ENCODE measurements around the gene TSC2. TPM values are rescaled to one million over a fixed set of nuclear protein-coding genes. Genes with fewer than 3 reads are reported as not detected.

TSC2 gene
- total and polyA plus RNA-seq, 2 donors (not counting 1 experiment from before 2014, with no cell fraction given): 24.5 to 46.6 TPM

DNA sequence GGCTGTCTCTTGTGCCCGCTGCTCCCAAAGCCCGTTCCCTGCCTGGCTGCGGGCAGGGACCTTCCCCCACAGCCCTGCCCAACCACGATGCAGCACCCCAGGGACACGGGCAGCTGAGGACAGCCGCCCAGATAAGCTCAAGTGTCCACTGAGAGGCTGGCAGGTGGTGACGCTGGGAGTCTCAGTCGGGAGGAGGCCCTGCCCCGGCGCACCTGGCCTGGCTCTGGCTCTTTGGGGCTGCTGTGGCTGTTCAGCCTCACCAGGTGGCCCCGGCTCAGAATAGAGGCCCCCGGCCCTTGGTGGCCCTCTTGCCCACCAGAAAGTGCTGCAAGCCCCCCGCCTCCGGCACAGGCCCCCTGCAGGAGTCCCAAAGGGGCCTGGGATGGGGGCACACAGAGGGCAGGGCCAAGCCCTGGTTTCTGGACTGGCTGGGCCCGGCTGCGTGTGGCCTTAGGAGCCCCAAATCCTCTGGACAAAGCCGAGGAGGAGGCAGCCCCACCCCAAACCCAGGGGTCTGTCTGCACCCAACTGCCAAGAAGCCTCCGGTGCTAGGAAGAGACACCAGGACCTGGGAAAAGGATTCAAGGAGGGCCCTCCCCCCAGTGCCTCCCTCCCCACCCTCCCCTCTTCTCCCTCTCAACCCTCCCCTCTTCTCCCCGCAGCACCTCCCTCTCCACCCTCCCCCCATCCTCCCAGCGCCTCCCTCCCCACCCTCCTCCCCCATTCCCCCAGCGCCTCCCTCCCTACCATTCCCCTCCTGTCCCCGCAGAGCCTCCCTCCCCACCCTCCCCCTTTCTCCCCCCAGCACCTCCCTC is 5.4 kb upstream of the TSC2 start:
- no peaks in the 10 kb centered on the region for H3K79me2 ChIP-seq (ENCODE audit: control insufficient read depth, insufficient read depth, low read length)
- no peak overlapping the region for H3K27ac ChIP-seq (ENCODE audit: insufficient read depth, low read length)
- H3K9ac ChIP-seq (ENCODE audit: insufficient read depth, low read length): no peak overlapping the region
- peaks cover 11% of the 10 kb centered on the region for H3K36me3 ChIP-seq (ENCODE audit: control insufficient read depth, insufficient read depth, low read length)
- no peaks in the 10 kb centered on the region for H4K20me1 ChIP-seq (ENCODE audit: control insufficient read depth, extremely low read depth, insufficient read depth, low read length)
- no peak for TF ChIP-seq EZH2 (IDR thresholded peaks at IDR 0.05; ENCODE audit: low read length, missing control alignments)
- TF ChIP-seq, protein P1, sequence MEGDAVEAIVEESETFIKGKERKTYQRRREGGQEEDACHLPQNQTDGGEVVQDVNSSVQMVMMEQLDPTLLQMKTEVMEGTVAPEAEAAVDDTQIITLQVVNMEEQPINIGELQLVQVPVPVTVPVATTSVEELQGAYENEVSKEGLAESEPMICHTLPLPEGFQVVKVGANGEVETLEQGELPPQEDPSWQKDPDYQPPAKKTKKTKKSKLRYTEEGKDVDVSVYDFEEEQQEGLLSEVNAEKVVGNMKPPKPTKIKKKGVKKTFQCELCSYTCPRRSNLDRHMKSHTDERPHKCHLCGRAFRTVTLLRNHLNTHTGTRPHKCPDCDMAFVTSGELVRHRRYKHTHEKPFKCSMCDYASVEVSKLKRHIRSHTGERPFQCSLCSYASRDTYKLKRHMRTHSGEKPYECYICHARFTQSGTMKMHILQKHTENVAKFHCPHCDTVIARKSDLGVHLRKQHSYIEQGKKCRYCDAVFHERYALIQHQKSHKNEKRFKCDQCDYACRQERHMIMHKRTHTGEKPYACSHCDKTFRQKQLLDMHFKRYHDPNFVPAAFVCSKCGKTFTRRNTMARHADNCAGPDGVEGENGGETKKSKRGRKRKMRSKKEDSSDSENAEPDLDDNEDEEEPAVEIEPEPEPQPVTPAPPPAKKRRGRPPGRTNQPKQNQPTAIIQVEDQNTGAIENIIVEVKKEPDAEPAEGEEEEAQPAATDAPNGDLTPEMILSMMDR (conservative IDR thresholded peaks at IDR 0.05 in 1 of 2, IDR thresholded peaks at IDR 0.05 in 1 of 2; ENCODE audit: low read depth in 1 of 2, low read length in 2 of 2): no peak
- no peak for DNase-seq (ENCODE audit: low read depth in 2 of 2)
- no peaks in the 10 kb centered on the region for H3K27me3 ChIP-seq (ENCODE audit: control insufficient read depth, insufficient read depth, low read length)
- H3K4me3 ChIP-seq (replicated peaks in 1 of 4; ENCODE audit: control extremely low read depth in 1 of 4, insufficient read depth in 1 of 4, low read depth in 3 of 4, low read length in 4 of 4): no peak overlapping the region
- no peaks in the 10 kb centered on the region for H3K9me3 ChIP-seq (ENCODE audit: control insufficient read depth, insufficient read depth, low read depth, low read length)
- H3K4me2 ChIP-seq (ENCODE audit: extremely low read depth, insufficient read depth, low read length): no peak overlapping the region
- peaks cover 36% of the 10 kb centered on the region for H3K4me1 ChIP-seq (ENCODE audit: control insufficient read depth, extremely low read depth, insufficient read depth, low read length)
- no peak overlapping the region for H2AFZ ChIP-seq (ENCODE audit: low read length)

GRCh38 chr16:2042986-2043666 is 4.7 kb upstream of the TSC2 start:
- Histone ChIP-seq H4K20me1 (ENCODE audit: control insufficient read depth, extremely low read depth, insufficient read depth, low read length) (no peaks in the 10 kb centered on the region), H3K27me3 (ENCODE audit: control insufficient read depth, insufficient read depth, low read length) (no peaks in the 10 kb centered on the region), H2AFZ (ENCODE audit: low read length) (no peak overlapping the region), H3K9ac (ENCODE audit: insufficient read depth, low read length) (no peak overlapping the region), H3K79me2 (ENCODE audit: control insufficient read depth, insufficient read depth, low read length) (peaks cover under 1% of the 10 kb centered on the region), H3K4me3 (replicated peaks in 1 of 4; ENCODE audit: control extremely low read depth in 1 of 4, insufficient read depth in 1 of 4, low read depth in 3 of 4, low read length in 4 of 4) (no peak overlapping the region), H3K4me2 (ENCODE audit: extremely low read depth, insufficient read depth, low read length) (no peak overlapping the region), H3K36me3 (ENCODE audit: control insufficient read depth, insufficient read depth, low read length) (peaks cover 6% of the 10 kb centered on the region), H3K9me3 (ENCODE audit: control insufficient read depth, insufficient read depth, low read depth, low read length) (no peaks in the 10 kb centered on the region), H3K4me1 (ENCODE audit: control insufficient read depth, extremely low read depth, insufficient read depth, low read length) (peaks cover 32% of the 10 kb centered on the region), H3K27ac (ENCODE audit: insufficient read depth, low read length) (no peak overlapping the region)
- no peak for DNase-seq (ENCODE audit: low read depth in 2 of 2)
- TF ChIP-seq EZH2 (IDR thresholded peaks at IDR 0.05; ENCODE audit: low read length, missing control alignments): no peak
- TF ChIP-seq, protein P1 (conservative IDR thresholded peaks at IDR 0.05 in 1 of 2, IDR thresholded peaks at IDR 0.05 in 1 of 2; ENCODE audit: low read depth in 1 of 2, low read length in 2 of 2): no peak

- H3K4me1 ChIP-seq (ENCODE audit: control insufficient read depth, extremely low read depth, insufficient read depth, low read length): peaks cover 27% of the 10 kb centered on the region
- no peak overlapping the region for H3K27ac ChIP-seq (ENCODE audit: insufficient read depth, low read length)
- H3K27me3 ChIP-seq (ENCODE audit: control insufficient read depth, insufficient read depth, low read length): no peaks in the 10 kb centered on the region
- TF ChIP-seq, protein P1 (conservative IDR thresholded peaks at IDR 0.05 in 1 of 2, IDR thresholded peaks at IDR 0.05 in 1 of 2; ENCODE audit: low read depth in 1 of 2, low read length in 2 of 2): no peak
- TF ChIP-seq EZH2 (IDR thresholded peaks at IDR 0.05; ENCODE audit: low read length, missing control alignments): no peak
- H3K4me2 ChIP-seq (ENCODE audit: extremely low read depth, insufficient read depth, low read length): no peak overlapping the region
- DNase-seq (ENCODE audit: low read depth in 2 of 2): no peak
- no peak overlapping the region for H3K4me3 ChIP-seq (replicated peaks in 1 of 4; ENCODE audit: control extremely low read depth in 1 of 4, insufficient read depth in 1 of 4, low read depth in 3 of 4, low read length in 4 of 4)
- H4K20me1 ChIP-seq (ENCODE audit: control insufficient read depth, extremely low read depth, insufficient read depth, low read length): no peaks in the 10 kb centered on the region
- H3K9ac ChIP-seq (ENCODE audit: insufficient read depth, low read length): no peak overlapping the region
- no peak overlapping the region for H2AFZ ChIP-seq (ENCODE audit: low read length)
- peaks cover 8% of the 10 kb centered on the region for H3K79me2 ChIP-seq (ENCODE audit: control insufficient read depth, insufficient read depth, low read length)
- peaks cover 3% of the 10 kb centered on the region for H3K36me3 ChIP-seq (ENCODE audit: control insufficient read depth, insufficient read depth, low read length)
- no peaks in the 10 kb centered on the region for H3K9me3 ChIP-seq (ENCODE audit: control insufficient read depth, insufficient read depth, low read depth, low read length)
Observed at GRCh38 chr16:2043667-2044451, 3.9 kb upstream of the TSC2 start.
